Thymus (tissue), 11 donors: ENCODE results near the gene JAKMIP1. TPM values are rescaled to one million over a fixed set of nuclear protein-coding genes. Genes with fewer than 3 reads are reported as not detected.
A peak's percentile ranks its signal among the peaks of the same experiment; 100 is the strongest.

ENCODE experiments used
- DNase-seq, 9 donors: peaks; one replicate each; pipeline ENCODE4 v3.0.0-alpha.2; 2013; ENCODE audit warnings: low spot score in 9 of 9, low read depth in 6 of 9, missing footprints in 1 of 9
- H3K27ac ChIP-seq, 2 donors: one replicate each; pipeline ENCODE4 v1.5.1; 2013; ENCODE audit warnings: control low read depth in 1 of 2, low read depth in 1 of 2, low read length in 1 of 2, mild to moderate bottlenecking in 1 of 2, moderate library complexity in 1 of 2
- H3K27me3 ChIP-seq, 2 donors: one replicate each; pipeline ENCODE4 v1.5.1; 2013; ENCODE audit warnings: low read length in 1 of 2; ENCODE audit not compliant: control insufficient read depth in 2 of 2, insufficient read depth in 1 of 2
- H3K36me3 ChIP-seq, 2 donors: one replicate each; pipeline ENCODE4 v1.5.1; 2013; ENCODE audit warnings: low read length in 1 of 2, mild to moderate bottlenecking in 1 of 2, moderate library complexity in 1 of 2; ENCODE audit not compliant: control insufficient read depth in 2 of 2, insufficient read depth in 2 of 2
- H3K4me1 ChIP-seq, 2 donors: one replicate each; pipeline ENCODE4 v1.5.1; 2013; ENCODE audit warnings: low read length in 2 of 2; ENCODE audit not compliant: control insufficient read depth in 2 of 2, insufficient read depth in 2 of 2
- H3K4me3 ChIP-seq, 2 donors: one replicate each; pipeline ENCODE4 v1.5.1; 2013; ENCODE audit warnings: low read length in 2 of 2, control low read depth in 1 of 2, mild to moderate bottlenecking in 1 of 2
- H3K9me3 ChIP-seq, 2 donors: one replicate each; pipeline ENCODE4 v1.5.1; 2013; ENCODE audit warnings: low read length in 1 of 2, mild to moderate bottlenecking in 1 of 2; ENCODE audit not compliant: control insufficient read depth in 2 of 2, insufficient read depth in 1 of 2
- WGBS: extraction: QIAGEN DNeasy Blood & Tissue Kit; methylation state at CpG from one replicate; pipeline ENCODE4 v1.1.7; 2013; 5-methylcytosine and 5-hydroxymethylcytosine counted together
- polyA plus RNA-seq: library from polyadenylated mRNA; stranded (reverse); fragments of 200-250 nt; gene quantifications from one replicate; pipeline ENCODE4 v1.2.3, GENCODE V29; 2013
- total RNA-seq: library from RNA; stranded (reverse); fragments of 120-200 nt; gene quantifications from one replicate; pipeline ENCODE4 v1.2.4, GENCODE V29; 2013
- donor health status: healthy.

JAKMIP1 gene
- total and polyA plus RNA-seq, 2 donors, result 0.19 to 1.5 TPM

- Histone ChIP-seq H3K36me3 (no peaks in the 10 kb centered on the region), H3K9me3 (peaks cover 0 to under 1% of the 10 kb centered on the region in 2 donors), H3K4me3 (no peak overlapping the region), H3K27ac (no peak overlapping the region), H3K4me1 (no peaks in the 10 kb centered on the region), H3K27me3 (peaks cover 0 to 12% of the 10 kb centered on the region in 2 donors)
- WGBS, result 89% methylated on average over 6 of the region's 6 CpGs
- no peak for DNase-seq
These were observed 6.5 kb upstream of the JAKMIP1 start for GRCh38 chr4:6206771-6207290.

GRCh38 chr4:6205973-6206372, 5.6 kb upstream of the JAKMIP1 start:
- H3K4me3 ChIP-seq, result no peak overlapping the region
- 85% methylated on average over 4 of the region's 4 CpGs for WGBS
- H3K27me3 ChIP-seq, result peaks cover 0 to 20% of the 10 kb centered on the region in 2 donors
- no peaks in the 10 kb centered on the region for H3K36me3 ChIP-seq
- no peak for DNase-seq
- no peak overlapping the region for H3K27ac ChIP-seq
- peaks cover 0 to 4% of the 10 kb centered on the region in 2 donors for H3K9me3 ChIP-seq
- no peaks in the 10 kb centered on the region for H3K4me1 ChIP-seq

GRCh38 chr4:6205567-6205931, 5.2 kb upstream of the JAKMIP1 start:
- H3K27me3 ChIP-seq, result peaks cover 3 to 24% of the 10 kb centered on the region in 2 donors
- H3K9me3 ChIP-seq, result peaks cover 0 to 4% of the 10 kb centered on the region in 2 donors
- no peak overlapping the region for H3K4me3 ChIP-seq
- H3K36me3 ChIP-seq, result no peaks in the 10 kb centered on the region
- H3K27ac ChIP-seq, result no peak overlapping the region
- WGBS, result 94% methylated on average over 4 of the region's 4 CpGs
- peaks cover 0 to 2% of the 10 kb centered on the region in 2 donors for H3K4me1 ChIP-seq
- DNase-seq, result no peak

- no peak for DNase-seq
- H3K4me3 ChIP-seq, result no peak overlapping the region
- WGBS, result 70% methylated on average over 8 of the region's 8 CpGs
These were observed 4.7 kb upstream of the JAKMIP1 start for GRCh38 chr4:6204871-6205566.

GRCh38 chr4:6204098-6204497, 3.7 kb upstream of the JAKMIP1 start:
- no peak overlapping the region for H3K4me3 ChIP-seq
- no peak for DNase-seq
- H3K9me3 ChIP-seq, result peaks cover 0 to 4% of the 10 kb centered on the region in 2 donors
- WGBS, result 88% methylated on average over 3 of the region's 3 CpGs
- H3K36me3 ChIP-seq, result no peaks in the 10 kb centered on the region
- H3K27ac ChIP-seq, result no peak overlapping the region
- peaks cover 17 to 37% of the 10 kb centered on the region in 2 donors for H3K27me3 ChIP-seq
- H3K4me1 ChIP-seq, result peaks cover 0 to 2% of the 10 kb centered on the region in 2 donors

More at GRCh38 chr4:6204871-6205566, 4.7 kb upstream of the JAKMIP1 start:
- Histone ChIP-seq H3K27me3 (peaks cover 8 to 27% of the 10 kb centered on the region in 2 donors), H3K36me3 (no peaks in the 10 kb centered on the region), H3K4me1 (peaks cover 0 to 2% of the 10 kb centered on the region in 2 donors), H3K27ac (no peak overlapping the region), H3K9me3 (peaks cover 0 to 4% of the 10 kb centered on the region in 2 donors)

- WGBS, result 82% methylated on average over 7 of the region's 7 CpGs
- Histone ChIP-seq H3K4me1 (peaks cover 0 to 2% of the 10 kb centered on the region in 2 donors), H3K36me3 (no peaks in the 10 kb centered on the region), H3K27ac (no peak overlapping the region), H3K4me3 (no peak overlapping the region), H3K27me3 (peaks cover 25 to 59% of the 10 kb centered on the region in 2 donors), H3K9me3 (peaks cover 0 to 4% of the 10 kb centered on the region in 2 donors)
- no peak for DNase-seq
These were observed 1.3 kb upstream of the JAKMIP1 start for GRCh38 chr4:6201580-6202091.

GRCh38 chr4:6200922-6201362, 593 bp upstream of the JAKMIP1 start:
- peaks cover 25 to 62% of the 10 kb centered on the region in 2 donors for H3K27me3 ChIP-seq
- peaks cover 0 to 4% of the 10 kb centered on the region in 2 donors for H3K9me3 ChIP-seq
- 24% methylated on average over 15 of the region's 15 CpGs for WGBS
- peak overlapping the region in 1 of 2 donors; percentile 56 for H3K4me3 ChIP-seq
- no peak overlapping the region for H3K27ac ChIP-seq
- peaks cover 0 to 2% of the 10 kb centered on the region in 2 donors for H3K4me1 ChIP-seq
- no peak for DNase-seq
- no peaks in the 10 kb centered on the region for H3K36me3 ChIP-seq

GRCh38 chr4:6199422-6199921, 877 bp downstream of the JAKMIP1 start:
- no peak for DNase-seq
- Histone ChIP-seq H3K4me1 (peaks cover 0 to 2% of the 10 kb centered on the region in 2 donors), H3K27me3 (peaks cover 25 to 62% of the 10 kb centered on the region in 2 donors), H3K9me3 (peaks cover 0 to 4% of the 10 kb centered on the region in 2 donors), H3K27ac (no peak overlapping the region), H3K4me3 (peak overlapping the region in 1 of 2 donors; percentile 56), H3K36me3 (no peaks in the 10 kb centered on the region)
- 6% methylated on average over 55 of the region's 55 CpGs for WGBS
